ENCODE results near the gene HDAC11. TPM values are rescaled to one million over a fixed set of nuclear protein-coding genes. Genes with fewer than 3 reads are reported as not detected.

HDAC11 gene
- total and polyA plus RNA-seq, 2 of the 13 experiments (the other 11 are each of a cell fraction or from before 2014, with no cell fraction given), result 13.7 to 33.1 TPM

GRCh38 chr3:13528217-13528867 is 48.2 kb downstream of the HDAC11 start:
- FAIRE-seq (peak; percentile 65), DNase-seq (ENCODE audit: low spot score) (peak; percentile 41), ATAC-seq (peak; percentile 92)
- Histone ChIP-seq H3K36me3 (replicated peaks in 1 of 2; ENCODE audit: control insufficient read depth in 1 of 2, insufficient read depth in 2 of 2, low read length in 2 of 2) (no peaks in the 10 kb centered on the region), H2AFZ (ENCODE audit: low read length) (no peak overlapping the region), H3K27me3 (ENCODE audit: control insufficient read depth in 1 of 2, insufficient read depth in 2 of 2, low read length in 2 of 2) (peaks cover 5 to 34% of the 10 kb centered on the region in 2 experiments), H3K27ac (ENCODE audit: extremely low read length, insufficient read depth, low read length) (no peak overlapping the region), H3K9ac (ENCODE audit: insufficient read depth, low read depth, low read length) (no peak overlapping the region), H4K20me1 (ENCODE audit: insufficient read depth, low read length) (no peaks in the 10 kb centered on the region), H3K9me3 (ENCODE audit: low read length) (no peaks in the 10 kb centered on the region), H3K4me2 (ENCODE audit: low read depth, low read length) (no peak overlapping the region), H3K4me1 (ENCODE audit: insufficient read depth, low read length) (peaks cover 23% of the 10 kb centered on the region), H3K79me2 (ENCODE audit: insufficient read depth, low read length) (no peaks in the 10 kb centered on the region), H3K4me3 (replicated peaks in 1 of 3; ENCODE audit: insufficient read depth in 1 of 3, low read depth in 2 of 3, low read length in 3 of 3) (no peak overlapping the region)
- 21% methylated on average over 9 of the region's 11 CpGs for WGBS (ENCODE audit: low lambda C conversion rate)
- no TSS peak for BruUV-seq (replicated peaks)
- intact Hi-C loops (cut with micrococcal nuclease; ENCODE audit: unreplicated experiment), result no loop called here
- in situ Hi-C loops (cut with HindIII; ENCODE audit: extremely low pct_ligation_motif_present, low pct_unique_long_range_greater_than_20kb), result no loop called here
- ChIA-PET POLR2A (no interaction called here), CTCF (ENCODE audit: low intra/inter-chr PET ratio, low total read pairs) (no interaction called here)
- TF ChIP-seq, protein P1, sequence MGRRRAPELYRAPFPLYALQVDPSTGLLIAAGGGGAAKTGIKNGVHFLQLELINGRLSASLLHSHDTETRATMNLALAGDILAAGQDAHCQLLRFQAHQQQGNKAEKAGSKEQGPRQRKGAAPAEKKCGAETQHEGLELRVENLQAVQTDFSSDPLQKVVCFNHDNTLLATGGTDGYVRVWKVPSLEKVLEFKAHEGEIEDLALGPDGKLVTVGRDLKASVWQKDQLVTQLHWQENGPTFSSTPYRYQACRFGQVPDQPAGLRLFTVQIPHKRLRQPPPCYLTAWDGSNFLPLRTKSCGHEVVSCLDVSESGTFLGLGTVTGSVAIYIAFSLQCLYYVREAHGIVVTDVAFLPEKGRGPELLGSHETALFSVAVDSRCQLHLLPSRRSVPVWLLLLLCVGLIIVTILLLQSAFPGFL (CRISPR knock-in tag; IDR thresholded peaks at IDR 0.05), result no peak
- no peak for TF ChIP-seq SNAI1 (CRISPR knock-in tag; IDR thresholded peaks at IDR 0.05; ENCODE audit: borderline replicate concordance)
- TF ChIP-seq MAFF (IDR thresholded peaks at IDR 0.05; ENCODE audit: low read depth, low read length), result no peak
- TF ChIP-seq, protein P2, sequence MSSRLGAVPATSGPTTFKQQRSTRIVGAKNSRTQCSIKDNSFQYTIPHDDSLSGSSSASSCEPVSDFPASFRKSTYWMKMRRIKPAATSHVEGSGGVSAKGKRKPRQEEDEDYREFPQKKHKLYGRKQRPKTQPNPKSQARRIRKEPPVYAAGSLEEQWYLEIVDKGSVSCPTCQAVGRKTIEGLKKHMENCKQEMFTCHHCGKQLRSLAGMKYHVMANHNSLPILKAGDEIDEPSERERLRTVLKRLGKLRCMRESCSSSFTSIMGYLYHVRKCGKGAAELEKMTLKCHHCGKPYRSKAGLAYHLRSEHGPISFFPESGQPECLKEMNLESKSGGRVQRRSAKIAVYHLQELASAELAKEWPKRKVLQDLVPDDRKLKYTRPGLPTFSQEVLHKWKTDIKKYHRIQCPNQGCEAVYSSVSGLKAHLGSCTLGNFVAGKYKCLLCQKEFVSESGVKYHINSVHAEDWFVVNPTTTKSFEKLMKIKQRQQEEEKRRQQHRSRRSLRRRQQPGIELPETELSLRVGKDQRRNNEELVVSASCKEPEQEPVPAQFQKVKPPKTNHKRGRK (CRISPR knock-in tag; IDR thresholded peaks at IDR 0.05), result no peak
- TF ChIP-seq GTF3A (CRISPR knock-in tag; conservative IDR thresholded peaks at IDR 0.05), result no peak
- TF ChIP-seq HOXD1 (CRISPR knock-in tag; IDR thresholded peaks at IDR 0.05), result no peak
- TF ChIP-seq AFF4 (CRISPR knock-in tag; IDR thresholded peaks at IDR 0.05), result no peak
- no peak for TF ChIP-seq MTA1 (CRISPR knock-in tag; IDR thresholded peaks at IDR 0.05; ENCODE audit: borderline replicate concordance)
- no peak for TF ChIP-seq ZNF577 (CRISPR knock-in tag; IDR thresholded peaks at IDR 0.05; ENCODE audit: borderline replicate concordance, low read depth)
- TF ChIP-seq RAD21 (CRISPR knock-in tag; IDR thresholded peaks at IDR 0.05), result no peak
- no peak for TF ChIP-seq ONECUT2 (CRISPR knock-in tag; IDR thresholded peaks at IDR 0.05)
- TF ChIP-seq JDP2 (CRISPR knock-in tag; IDR thresholded peaks at IDR 0.05; ENCODE audit: borderline replicate concordance), result no peak
- TF ChIP-seq CHD4 (IDR thresholded peaks at IDR 0.05; ENCODE audit: borderline replicate concordance, low read length), result no peak
- no peak for TF ChIP-seq ZNF549 (CRISPR knock-in tag; IDR thresholded peaks at IDR 0.05)
- TF ChIP-seq, protein P3, sequence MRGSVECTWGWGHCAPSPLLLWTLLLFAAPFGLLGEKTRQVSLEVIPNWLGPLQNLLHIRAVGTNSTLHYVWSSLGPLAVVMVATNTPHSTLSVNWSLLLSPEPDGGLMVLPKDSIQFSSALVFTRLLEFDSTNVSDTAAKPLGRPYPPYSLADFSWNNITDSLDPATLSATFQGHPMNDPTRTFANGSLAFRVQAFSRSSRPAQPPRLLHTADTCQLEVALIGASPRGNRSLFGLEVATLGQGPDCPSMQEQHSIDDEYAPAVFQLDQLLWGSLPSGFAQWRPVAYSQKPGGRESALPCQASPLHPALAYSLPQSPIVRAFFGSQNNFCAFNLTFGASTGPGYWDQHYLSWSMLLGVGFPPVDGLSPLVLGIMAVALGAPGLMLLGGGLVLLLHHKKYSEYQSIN (CRISPR knock-in tag; IDR thresholded peaks at IDR 0.05; ENCODE audit: borderline replicate concordance), result no peak
- TF ChIP-seq ZBTB25 (CRISPR knock-in tag; IDR thresholded peaks at IDR 0.05), result no peak

Measured in HepG2 (cell line).